Neural crest cell (in vitro differentiated cells): ENCODE results near the gene FAM168A. TPM values are rescaled to one million over a fixed set of nuclear protein-coding genes. Genes with fewer than 3 reads are reported as not detected.

Source experiments
- DNase-seq: peaks from one replicate; pipeline ENCODE4 v3.0.0; 2021; ENCODE audit warnings: low read depth, mixed read lengths, low spot score
- H3K27ac Mint-ChIP-seq: one replicate; pipeline ENCODE4 v1.8.0; 2021; ENCODE audit warnings: mild to moderate bottlenecking, mixed read lengths; ENCODE audit not compliant: unreplicated experiment
- H3K27me3 Mint-ChIP-seq: 2 replicates; pipeline ENCODE4 v1.8.0; 2021; ENCODE audit warnings: low read depth, mild to moderate bottlenecking, mixed read lengths
- H3K36me3 Mint-ChIP-seq: 2 replicates; pipeline ENCODE4 v1.8.0; 2021; ENCODE audit warnings: low read depth, mild to moderate bottlenecking, mixed read lengths
- H3K4me1 Mint-ChIP-seq: 2 replicates; pipeline ENCODE4 v1.8.0; 2021; ENCODE audit warnings: mixed read lengths
- H3K4me3 Mint-ChIP-seq: one replicate; pipeline ENCODE4 v1.8.0; 2021; ENCODE audit warnings: mild to moderate bottlenecking, mixed read lengths
- H3K9me3 Mint-ChIP-seq: 2 replicates; pipeline ENCODE4 v1.8.0; 2021; ENCODE audit warnings: mixed read lengths
- CTCF ChIP-seq: fragments of 200-600 bp; sonication (generic); conservative IDR thresholded peaks from 2 replicates; pipeline ENCODE4 v1.5.0; 2021; ENCODE audit warnings: antibody characterized with exemption, mild to moderate bottlenecking
- total RNA-seq: library from RNA; stranded (reverse); gene quantifications from 2 replicates; pipeline ENCODE4 v1.2.1, GENCODE V29; 2021

The FAM168A gene
- total RNA-seq, 1 donor from 2014 or later: 46.6 TPM

DNA sequence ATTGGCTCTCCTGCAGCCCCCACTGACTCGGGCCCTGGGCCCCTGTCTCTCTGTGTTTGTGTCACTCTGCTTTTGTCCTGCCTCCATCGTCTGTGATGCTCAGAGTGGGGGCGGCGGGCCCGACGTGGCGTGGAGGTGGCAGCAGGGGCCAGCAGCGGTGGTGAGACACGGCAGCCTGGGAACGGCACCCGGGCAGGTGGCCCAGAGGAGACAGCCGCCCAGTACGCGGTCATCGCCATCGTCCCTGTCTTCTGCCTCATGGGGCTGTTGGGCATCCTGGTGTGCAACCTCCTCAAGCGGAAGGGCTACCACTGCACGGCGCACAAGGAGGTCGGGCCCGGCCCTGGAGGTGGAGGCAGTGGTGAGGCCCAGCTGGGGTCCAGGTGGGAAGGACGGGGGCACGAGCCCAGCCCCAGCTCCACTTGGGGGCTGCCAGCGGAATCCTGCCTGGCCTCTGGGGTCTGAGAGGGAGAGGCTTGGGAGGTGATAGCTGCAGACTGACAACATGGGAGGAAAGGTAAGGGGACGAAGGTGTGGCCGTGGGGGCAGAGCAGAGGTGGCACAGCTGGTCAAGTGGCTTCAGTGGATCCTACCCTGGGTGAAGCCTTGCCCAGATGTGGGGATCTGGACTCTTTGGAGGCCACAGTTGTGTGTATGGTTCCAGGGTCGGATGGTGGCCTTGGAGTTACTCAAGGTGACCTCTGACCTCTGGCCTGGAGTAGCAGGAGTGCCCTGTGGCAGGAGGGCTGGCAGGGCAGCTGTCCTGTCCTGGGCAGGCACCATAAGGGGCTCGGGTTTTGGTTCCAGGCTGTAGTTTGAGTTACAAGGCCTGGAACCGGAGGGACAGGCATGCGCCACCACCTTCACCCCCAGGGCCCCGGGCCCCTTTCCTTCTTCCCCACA lies 205.6 kb downstream of the FAM168A start:
- H3K27me3 Mint-ChIP-seq: peaks cover 3% of the 10 kb centered on the region
- no peak for DNase-seq
- no peak overlapping the region for H3K4me3 Mint-ChIP-seq
- H3K27ac Mint-ChIP-seq: peak overlapping the region; percentile 43
- peaks cover 15% of the 10 kb centered on the region for H3K4me1 Mint-ChIP-seq
- H3K36me3 Mint-ChIP-seq: peaks cover 3% of the 10 kb centered on the region
- no peaks in the 10 kb centered on the region for H3K9me3 Mint-ChIP-seq
- no peak for TF ChIP-seq CTCF

DNA sequence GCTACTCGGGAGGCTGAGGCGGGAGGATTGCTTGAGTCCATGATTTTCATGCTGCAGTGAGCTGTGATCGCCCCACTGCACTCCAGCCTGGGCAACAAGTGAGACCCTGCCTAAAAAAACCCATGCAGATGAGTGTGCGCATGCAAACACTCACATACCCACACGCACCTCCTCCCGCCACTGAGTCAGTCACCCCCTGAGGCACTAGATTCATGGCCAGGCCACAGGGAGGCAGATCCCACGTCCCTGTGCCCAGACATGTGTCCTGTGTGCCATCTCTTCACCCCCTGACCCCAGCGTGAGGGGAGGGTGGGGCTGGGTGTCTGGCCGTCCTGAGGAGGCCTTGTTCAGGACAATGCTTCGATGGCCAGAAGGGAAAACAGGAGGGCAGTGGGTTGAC lies 206.2 kb downstream of the FAM168A start:
- Mint-ChIP-seq H3K4me3 (no peak overlapping the region), H3K9me3 (no peaks in the 10 kb centered on the region), H3K27me3 (peaks cover 3% of the 10 kb centered on the region), H3K36me3 (peaks cover 3% of the 10 kb centered on the region), H3K4me1 (peaks cover 19% of the 10 kb centered on the region), H3K27ac (no peak overlapping the region)
- TF ChIP-seq CTCF: no peak
- no peak for DNase-seq

DNA sequence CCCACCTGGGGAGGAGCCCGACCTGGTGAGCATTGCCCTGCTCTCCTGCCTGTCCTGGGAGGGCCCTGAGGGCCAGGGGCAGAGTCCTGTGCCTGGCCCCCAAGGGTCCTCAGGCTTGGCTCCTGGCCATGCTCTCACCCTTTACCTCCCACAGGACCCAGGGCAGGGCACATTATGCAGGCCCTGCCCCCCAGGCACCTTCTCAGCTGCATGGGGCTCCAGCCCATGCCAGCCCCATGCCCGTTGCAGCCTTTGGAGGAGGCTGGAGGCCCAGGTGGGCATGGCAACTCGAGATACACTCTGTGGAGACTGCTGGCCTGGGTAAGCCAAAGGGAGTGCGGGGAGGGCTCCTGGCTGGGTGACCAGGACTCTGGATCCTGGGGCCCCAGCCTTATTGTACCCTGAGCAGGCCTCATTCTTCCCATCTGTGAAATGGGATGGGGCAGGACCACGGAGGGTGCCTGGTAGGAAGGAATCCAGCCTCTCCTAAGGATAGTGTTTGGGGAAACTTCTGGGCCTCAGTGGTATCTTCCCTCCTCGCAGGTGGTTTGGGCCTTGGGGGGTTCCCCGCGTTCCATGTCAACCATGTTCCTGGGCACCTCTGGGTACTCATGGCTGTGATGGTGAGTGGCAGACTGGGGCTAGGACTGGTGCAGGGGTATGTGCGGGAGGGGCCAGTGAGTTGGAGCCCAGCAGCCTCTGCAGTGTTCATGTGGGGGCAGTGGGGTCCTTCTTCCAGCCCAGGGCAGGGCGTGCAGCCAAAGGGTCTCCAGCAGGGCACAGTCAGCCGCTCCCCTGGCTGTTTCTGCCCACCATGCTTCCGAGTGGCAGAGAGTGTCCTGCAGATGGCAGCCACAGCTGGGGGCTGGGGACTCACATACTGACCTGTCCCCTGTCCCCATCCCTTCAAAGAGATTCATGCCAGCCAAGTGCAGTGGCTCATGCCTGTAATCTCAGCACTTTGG lies 207.0 kb downstream of the FAM168A start:
- Mint-ChIP-seq H3K27ac (no peak overlapping the region), H3K9me3 (no peaks in the 10 kb centered on the region), H3K36me3 (peaks cover 3% of the 10 kb centered on the region), H3K4me1 (peaks cover 21% of the 10 kb centered on the region), H3K27me3 (peaks cover 3% of the 10 kb centered on the region), H3K4me3 (no peak overlapping the region)
- TF ChIP-seq CTCF: no peak
- DNase-seq: no peak

DNA sequence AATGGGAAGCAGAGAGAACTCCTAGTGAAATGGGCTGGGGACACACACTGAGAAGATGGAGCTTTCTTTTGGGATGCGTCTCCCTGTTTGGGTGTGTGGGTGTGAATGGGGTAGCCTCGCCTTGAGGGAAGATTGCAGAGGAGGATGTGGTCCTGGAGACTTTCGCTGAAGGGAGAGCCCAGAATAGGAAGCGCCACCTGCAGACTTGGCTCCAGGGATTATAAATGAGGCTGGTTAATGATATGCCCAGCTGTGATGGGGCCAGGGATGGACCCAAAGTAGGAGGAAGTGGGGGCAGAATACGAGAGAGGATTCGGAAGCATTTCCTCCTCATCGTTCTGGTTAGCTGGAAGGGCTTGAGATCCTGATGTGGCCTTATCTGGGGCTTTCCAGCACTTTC lies 208.0 kb downstream of the FAM168A start:
- peaks cover 3% of the 10 kb centered on the region for H3K27me3 Mint-ChIP-seq
- DNase-seq: no peak
- H3K36me3 Mint-ChIP-seq: peaks cover 3% of the 10 kb centered on the region
- no peak overlapping the region for H3K27ac Mint-ChIP-seq
- H3K9me3 Mint-ChIP-seq: no peaks in the 10 kb centered on the region
- H3K4me3 Mint-ChIP-seq: peak overlapping the region; percentile 8
- no peak for TF ChIP-seq CTCF
- H3K4me1 Mint-ChIP-seq: peaks cover 24% of the 10 kb centered on the region

GRCh38 chr11:73389134-73389525 lies 208.8 kb downstream of the FAM168A start:
- DNase-seq: no peak
- no peak for TF ChIP-seq CTCF
- Mint-ChIP-seq H3K27me3 (peaks cover 3% of the 10 kb centered on the region), H3K4me3 (no peak overlapping the region), H3K4me1 (peaks cover 24% of the 10 kb centered on the region), H3K27ac (peak overlapping the region; percentile 24), H3K9me3 (no peaks in the 10 kb centered on the region), H3K36me3 (peaks cover 3% of the 10 kb centered on the region)
